Measurements from ENCODE around the gene WSCD2.
"Not testable (repeated sequence)": the region's sequence is repeated elsewhere in the genome, so short reads cannot be mapped to it uniquely, and the experiment has no call there.

The WSCD2 gene

GRCh38 chr12:108199106-108199505 lies 70.0 kb downstream of the WSCD2 start:
- DNase-seq, result no peak

GRCh38 chr12:108201808-108202207 lies 72.7 kb downstream of the WSCD2 start:
- no peak for DNase-seq

GRCh38 chr12:108204117-108204987 lies 75.3 kb downstream of the WSCD2 start:
- no peak for DNase-seq

GRCh38 chr12:108205864-108206263 lies 76.8 kb downstream of the WSCD2 start:
- DNase-seq, result no peak

GRCh38 chr12:108207791-108208730 lies 79.0 kb downstream of the WSCD2 start:
- DNase-seq, result no peak

- no peak for DNase-seq
Measured at GRCh38 chr12:108210001-108210400, 80.9 kb downstream of the WSCD2 start.

- no peak for DNase-seq
Measured at GRCh38 chr12:108211157-108211556, 82.1 kb downstream of the WSCD2 start.

GRCh38 chr12:108213871-108214445 lies 84.9 kb downstream of the WSCD2 start:
- no peak for DNase-seq

GRCh38 chr12:108214486-108214885 lies 85.4 kb downstream of the WSCD2 start:
- DNase-seq, result no peak

- DNase-seq, result no peak
Measured at GRCh38 chr12:108215458-108215857, 86.4 kb downstream of the WSCD2 start.

- DNase-seq, result no peak
Measured at GRCh38 chr12:108218921-108219320, 89.8 kb downstream of the WSCD2 start.

- not testable (repeated sequence) for DNase-seq
Measured at GRCh38 chr12:108225101-108225500, 96.0 kb downstream of the WSCD2 start.

- no peak for DNase-seq
Measured at GRCh38 chr12:108226866-108227265, 97.8 kb downstream of the WSCD2 start.

- no peak for DNase-seq
Measured at GRCh38 chr12:108228746-108229145, 99.7 kb downstream of the WSCD2 start.

GRCh38 chr12:108231109-108231905 lies 102.2 kb downstream of the WSCD2 start:
- no peak for DNase-seq

- no peak for DNase-seq
Measured at GRCh38 chr12:108231909-108232434, 102.9 kb downstream of the WSCD2 start.

GRCh38 chr12:108232565-108232964 lies 103.5 kb downstream of the WSCD2 start:
- no peak for DNase-seq

GRCh38 chr12:108234158-108234557 lies 105.1 kb downstream of the WSCD2 start:
- no peak for DNase-seq

GRCh38 chr12:108235197-108235984 lies 106.3 kb downstream of the WSCD2 start:
- no peak for DNase-seq

GRCh38 chr12:108235985-108236263 lies 106.8 kb downstream of the WSCD2 start:
- DNase-seq, result no peak

- DNase-seq, result no peak
Measured at GRCh38 chr12:108236366-108236765, 107.3 kb downstream of the WSCD2 start.

GRCh38 chr12:108237272-108237671 lies 108.2 kb downstream of the WSCD2 start:
- no peak for DNase-seq
